H9 (cell line): ENCODE data around the gene GOT1. TPM values are rescaled to one million over a fixed set of nuclear protein-coding genes. Genes with fewer than 3 reads are reported as not detected.

Experiments
- DNase-seq: peaks from one replicate; pipeline ENCODE4 v3.0.0-alpha.2; 2017
- H2AFZ ChIP-seq: one replicate; pipeline ENCODE4 v1.6.1; 2013; ENCODE audit warnings: mild to moderate bottlenecking, low read length, control low read depth, moderate library complexity
- H2AK5ac ChIP-seq: 2 replicates; pipeline ENCODE4 v1.6.1; 2013; ENCODE audit warnings: low read length, control low read depth, mixed read lengths; ENCODE audit not compliant: insufficient read length
- H2BK120ac ChIP-seq: one replicate; pipeline ENCODE4 v1.6.1; 2013; ENCODE audit warnings: low read depth, mild to moderate bottlenecking, low read length, control low read depth, inconsistent platforms; ENCODE audit not compliant: poor library complexity, severe bottlenecking
- H2BK12ac ChIP-seq: 2 replicates; pipeline ENCODE4 v1.6.1; 2013; ENCODE audit warnings: low read length, control low read depth, mixed read lengths, low read depth; ENCODE audit not compliant: insufficient read length
- H2BK15ac ChIP-seq: 2 replicates; pipeline ENCODE4 v1.6.1; 2013; ENCODE audit warnings: low read depth, low read length, control low read depth
- H2BK20ac ChIP-seq: one replicate; pipeline ENCODE4 v1.6.1; 2013; ENCODE audit warnings: low read depth, mild to moderate bottlenecking, low read length, control low read depth, inconsistent platforms; ENCODE audit not compliant: poor library complexity, severe bottlenecking
- H2BK5ac ChIP-seq: 2 replicates; pipeline ENCODE4 v1.6.1; 2013; ENCODE audit warnings: low read length, control low read depth, mixed read lengths; ENCODE audit not compliant: insufficient read length
- H3K14ac ChIP-seq: 2 replicates; pipeline ENCODE4 v1.6.1; 2013; ENCODE audit warnings: low read length, control low read depth; ENCODE audit not compliant: insufficient read depth
- H3K18ac ChIP-seq: 2 replicates; pipeline ENCODE4 v1.6.1; 2013; ENCODE audit warnings: low read depth, mild to moderate bottlenecking, mixed read lengths, low read length, control low read depth; ENCODE audit not compliant: insufficient read length
- H3K23ac ChIP-seq: 2 replicates; pipeline ENCODE4 v1.6.1; 2013; ENCODE audit warnings: low read length, control low read depth, mixed read lengths, low read depth; ENCODE audit not compliant: insufficient read length
- H3K23me2 ChIP-seq: 2 replicates; pipeline ENCODE4 v1.6.1; 2013; ENCODE audit warnings: low read depth, mild to moderate bottlenecking, mixed read lengths, low read length, control low read depth; ENCODE audit not compliant: insufficient read length, poor library complexity, severe bottlenecking
- H3K27ac ChIP-seq: 2 replicates; pipeline ENCODE4 v1.5.1; 2013; ENCODE audit warnings: low read length, control low read depth, mixed read lengths, low read depth; ENCODE audit not compliant: insufficient read length
- H3K27me3 ChIP-seq: 2 replicates; pipeline ENCODE4 v1.6.1; 2013; ENCODE audit warnings: low read length, control low read depth, inconsistent platforms; ENCODE audit not compliant: insufficient read depth
- H3K4ac ChIP-seq: 2 replicates; pipeline ENCODE4 v1.6.1; 2013; ENCODE audit warnings: low read depth, mild to moderate bottlenecking, control low read depth, inconsistent platforms, low read length, moderate library complexity
- H3K4me1 ChIP-seq: 2 replicates; pipeline ENCODE4 v1.6.1; 2013; ENCODE audit warnings: low read length, control low read depth, inconsistent platforms; ENCODE audit not compliant: insufficient read depth
- H3K4me2 ChIP-seq: 2 replicates; pipeline ENCODE4 v1.6.1; 2013; ENCODE audit warnings: low read length, control low read depth, mixed read lengths; ENCODE audit not compliant: insufficient read length, insufficient read depth
- H3K56ac ChIP-seq: 2 replicates; pipeline ENCODE4 v1.6.1; 2013; ENCODE audit warnings: low read depth, mild to moderate bottlenecking, mixed read lengths, low read length, control low read depth; ENCODE audit not compliant: insufficient read length
- H3K79me1 ChIP-seq: 2 replicates; pipeline ENCODE4 v1.6.1; 2013; ENCODE audit warnings: low read depth, mild to moderate bottlenecking, moderate library complexity, low read length, control low read depth, inconsistent platforms; ENCODE audit not compliant: insufficient read depth, poor library complexity, severe bottlenecking
- H3K79me2 ChIP-seq: 2 replicates; pipeline ENCODE4 v1.6.1; 2013; ENCODE audit warnings: low read length, control low read depth, inconsistent platforms; ENCODE audit not compliant: insufficient read depth
- H3K9ac ChIP-seq: 2 replicates; pipeline ENCODE4 v1.6.1; 2013; ENCODE audit warnings: low read length, control low read depth, mixed read lengths; ENCODE audit not compliant: insufficient read length; ENCODE audit errors: extremely low read depth
- H3K9me3 ChIP-seq: one replicate; pipeline ENCODE4 v1.6.1; 2013; ENCODE audit warnings: low read depth, low read length, inconsistent platforms; ENCODE audit not compliant: control insufficient read depth
- H3T11ph ChIP-seq: one replicate; pipeline ENCODE4 v1.6.1; 2013; ENCODE audit warnings: mild to moderate bottlenecking, low read length, control low read depth, inconsistent platforms
- H4K20me1 ChIP-seq: one replicate; pipeline ENCODE4 v1.6.1; 2013; ENCODE audit not compliant: control insufficient read depth, insufficient read length, insufficient read depth
- H4K5ac ChIP-seq: 2 replicates; pipeline ENCODE4 v1.6.1; 2013; ENCODE audit warnings: low read depth, mild to moderate bottlenecking, mixed read lengths, low read length, control low read depth; ENCODE audit not compliant: insufficient read length
- H4K8ac ChIP-seq: replicated peaks from 2 replicates; pipeline ENCODE4 v1.6.1; 2013; ENCODE audit warnings: low read length, control low read depth, mixed read lengths, low read depth; ENCODE audit not compliant: insufficient read length
- H4K91ac ChIP-seq: 2 replicates; pipeline ENCODE4 v1.6.1; 2013; ENCODE audit warnings: low read depth, mild to moderate bottlenecking, moderate library complexity, mixed read lengths, low read length, control low read depth; ENCODE audit not compliant: insufficient read length
- H3K27ac Mint-ChIP-seq, 3 experiments: 2 replicates in 2 of 3; 3 replicates in 1 of 3; pipeline ENCODE4 v1.8.0; 2020 to 2021; ENCODE audit warnings: mixed read lengths in 3 of 3, mild to moderate bottlenecking in 1 of 3, moderate library complexity in 1 of 3
- H3K27me3 Mint-ChIP-seq: 2 replicates; pipeline ENCODE4 v1.8.0; 2021; ENCODE audit warnings: low read depth, mild to moderate bottlenecking, moderate library complexity, mixed read lengths
- H3K36me3 Mint-ChIP-seq, 3 experiments: 2 replicates in 2 of 3; 3 replicates in 1 of 3; pipeline ENCODE4 v1.8.0; 2020 to 2021; ENCODE audit warnings: low read depth in 3 of 3, mixed read lengths in 3 of 3; ENCODE audit not compliant: insufficient read depth in 1 of 3
- H3K4me1 Mint-ChIP-seq, 2 experiments: 2 replicates each; pipeline ENCODE4 v1.8.0; 2020; ENCODE audit warnings: mixed read lengths in 2 of 2
- H3K4me3 Mint-ChIP-seq, 2 experiments: 2 replicates in 1 of 2; 3 replicates in 1 of 2; pipeline ENCODE4 v1.8.0; 2020 to 2021; ENCODE audit warnings: mild to moderate bottlenecking in 2 of 2, mixed read lengths in 2 of 2, moderate library complexity in 1 of 2
- H3K9me3 Mint-ChIP-seq, 2 experiments: 2 replicates in 1 of 2; 3 replicates in 1 of 2; pipeline ENCODE4 v1.8.0; 2020; ENCODE audit warnings: mild to moderate bottlenecking in 2 of 2, mixed read lengths in 2 of 2, moderate library complexity in 1 of 2
- CTCF ChIP-seq: fragments of 200-600 bp; sonication (generic); conservative IDR thresholded peaks from 3 replicates; pipeline ENCODE4 v1.8.0; 2021; ENCODE audit warnings: antibody characterized with exemption, mild to moderate bottlenecking
- WGBS: extraction: QIAGEN DNeasy Blood & Tissue Kit; methylation state at CpG from one replicate; pipeline ENCODE4 v1.1.7; 2013; ENCODE audit warnings: missing lambda C conversion rate, low lambda C conversion rate, mixed read lengths; ENCODE audit not compliant: insufficient read length; ENCODE audit errors: extremely low coverage; 5-methylcytosine and 5-hydroxymethylcytosine counted together
- total RNA-seq: library from RNA; stranded (reverse); gene quantifications from 2 replicates; pipeline ENCODE4 v1.2.1, GENCODE V29; 2021

The GOT1 gene
- total RNA-seq, 1 experiment from 2014 or later, result 43.3 TPM

GRCh38 chr10:99389729-99390480 lies 40.5 kb downstream of the GOT1 start:
- Histone ChIP-seq H4K20me1 (no peaks in the 10 kb centered on the region), H4K91ac (no peak overlapping the region), H3K56ac (no peak overlapping the region), H3K14ac (no peak overlapping the region), H4K8ac (no peak overlapping the region), H2AFZ (no peak overlapping the region), H3K4me1 (peaks cover 3% of the 10 kb centered on the region; the same call in 1 of the 2 replicates), H3K79me1 (no peaks in the 10 kb centered on the region), H4K5ac (no peak overlapping the region), H2BK5ac (no peak overlapping the region), H3K79me2 (no peaks in the 10 kb centered on the region), H3K18ac (no peak overlapping the region), H3K9me3 (no peaks in the 10 kb centered on the region), H2BK120ac (no peak overlapping the region), H3K27me3 (no peaks in the 10 kb centered on the region), H2AK5ac (no peak overlapping the region), H3K4ac (no peak overlapping the region), H3K9ac (no peak overlapping the region), H3K23me2 (no peaks in the 10 kb centered on the region), H2BK20ac (no peak overlapping the region), H3K27ac (no peak overlapping the region), H3K4me2 (no peak overlapping the region), H3K23ac (no peak overlapping the region), H2BK12ac (no peak overlapping the region), H3T11ph (no peak overlapping the region), H2BK15ac (no peak overlapping the region)
- WGBS, result no CpG with 5 or more reads among the region's 9 CpGs
- no peak for TF ChIP-seq CTCF
- Mint-ChIP-seq H3K4me1 (peaks cover 23 to 37% of the 10 kb centered on the region in 2 experiments), H3K9me3 (no peaks in the 10 kb centered on the region; a peak in 1 of 5 replicates), H3K27ac (no peak overlapping the region), H3K27me3 (peaks cover 7% of the 10 kb centered on the region), H3K4me3 (no peak overlapping the region), H3K36me3 (no peaks in the 10 kb centered on the region; a peak in 1 of 7 replicates)
- no peak for DNase-seq
